GM23338 (cell line): ENCODE results near the gene AFF1. TPM values are rescaled to one million over a fixed set of nuclear protein-coding genes. Genes with fewer than 3 reads are reported as not detected.

Experiments used
- ATAC-seq: fragments of 200-7000 bp; cut with Tn5 transposase; 3 replicates; pipeline ENCODE4 v1.9.1; 2020
- DNase-seq: peaks from one replicate; pipeline ENCODE4 v3.0.0-alpha.2; 2015; ENCODE audit warnings: low spot score
- H2AFZ ChIP-seq: fragments of 200-600 bp; sonication (generic); 2 replicates; pipeline ENCODE4 v1.8.0; 2016; ENCODE audit warnings: antibody characterized with exemption, mild to moderate bottlenecking, moderate library complexity
- H3F3A ChIP-seq: fragments of 200-600 bp; sonication (generic); replicated peaks from 2 replicates; pipeline ENCODE4 v1.8.0; 2017; ENCODE audit warnings: antibody characterized with exemption, mixed run types, low read depth
- H3K27ac ChIP-seq: fragments of 200-600 bp; sonication (generic); 2 replicates; pipeline ENCODE4 v1.6.1; 2016; ENCODE audit warnings: low read depth
- H3K27me3 ChIP-seq: fragments of 200-600 bp; sonication (generic); 2 replicates; pipeline ENCODE4 v1.8.0; 2016; ENCODE audit warnings: mild to moderate bottlenecking, mixed run types, moderate library complexity; ENCODE audit not compliant: insufficient read depth
- H3K36me3 ChIP-seq: fragments of 200-600 bp; sonication (generic); 2 replicates; pipeline ENCODE4 v1.8.0; 2016; ENCODE audit warnings: mild to moderate bottlenecking; ENCODE audit not compliant: insufficient read depth
- H3K4me1 ChIP-seq: fragments of 200-600 bp; sonication (generic); 2 replicates; pipeline ENCODE4 v1.8.0; 2016; ENCODE audit warnings: mild to moderate bottlenecking, moderate library complexity; ENCODE audit not compliant: insufficient read depth
- H3K4me2 ChIP-seq: fragments of 200-600 bp; sonication (generic); 2 replicates; pipeline ENCODE4 v1.7.1; 2017; ENCODE audit warnings: mixed run types
- H3K4me3 ChIP-seq: fragments of 200-600 bp; sonication (generic); 2 replicates; pipeline ENCODE4 v1.6.1; 2016; ENCODE audit warnings: mixed run types
- H3K79me2 ChIP-seq: fragments of 200-600 bp; sonication (generic); replicated peaks from 2 replicates; pipeline ENCODE4 v1.8.0; 2017; ENCODE audit warnings: mild to moderate bottlenecking; ENCODE audit not compliant: insufficient read depth
- H3K9me2 ChIP-seq: fragments of 200-600 bp; sonication (generic); 2 replicates; pipeline ENCODE4 v1.8.0; 2017; ENCODE audit not compliant: insufficient read depth
- H4K20me1 ChIP-seq: fragments of 200-600 bp; sonication (generic); replicated peaks from 2 replicates; pipeline ENCODE4 v1.8.0; 2017; ENCODE audit warnings: mild to moderate bottlenecking; ENCODE audit not compliant: insufficient read depth
- H3K27ac Mint-ChIP-seq: 2 replicates; pipeline ENCODE4 v1.8.0; 2020; ENCODE audit warnings: inconsistent platforms, mild to moderate bottlenecking, moderate library complexity, mixed read lengths
- H3K27me3 Mint-ChIP-seq: 3 replicates; pipeline ENCODE4 v1.8.0; 2022; ENCODE audit warnings: low read depth, mild to moderate bottlenecking, moderate library complexity, mixed read lengths, inconsistent platforms; ENCODE audit not compliant: insufficient read depth, poor library complexity
- H3K36me3 Mint-ChIP-seq: 3 replicates; pipeline ENCODE4 v1.8.0; 2021; ENCODE audit warnings: low read depth, mild to moderate bottlenecking, inconsistent platforms, moderate library complexity, mixed read lengths
- H3K4me1 Mint-ChIP-seq: 3 replicates; pipeline ENCODE4 v1.8.0; 2020; ENCODE audit warnings: mild to moderate bottlenecking, inconsistent platforms, mixed read lengths
- H3K4me3 Mint-ChIP-seq: 3 replicates; pipeline ENCODE4 v1.8.0; 2021; ENCODE audit warnings: moderate library complexity, mild to moderate bottlenecking, inconsistent platforms, mixed read lengths
- H3K9me3 Mint-ChIP-seq: 3 replicates; pipeline ENCODE4 v1.8.0; 2020; ENCODE audit warnings: moderate library complexity, mild to moderate bottlenecking, inconsistent platforms, mixed read lengths
- ETS1 ChIP-seq: IDR thresholded peaks from 2 replicates; pipeline ENCODE4 v1.6.1; 2016; ENCODE audit warnings: antibody characterized with exemption
- EZH2 ChIP-seq: fragments of 200-600 bp; sonication (generic); IDR thresholded peaks from one replicate; pipeline ENCODE4 v1.8.0; 2017; ENCODE audit warnings: antibody characterized with exemption, mild to moderate bottlenecking, low read depth; ENCODE audit not compliant: unreplicated experiment
- NANOG ChIP-seq: IDR thresholded peaks from 2 replicates; pipeline ENCODE4 v1.6.1; 2016; ENCODE audit warnings: antibody characterized with exemption, borderline replicate concordance
- POLR2AphosphoS5 ChIP-seq: IDR thresholded peaks from 2 replicates; pipeline ENCODE4 v1.6.1; 2016; ENCODE audit warnings: antibody characterized with exemption, low read depth
- ZNF331 ChIP-seq: fragments of 250-450 bp; sonication (Bioruptor Pico); IDR thresholded peaks from 2 replicates; pipeline ENCODE4 v1.5.0; 2020; ENCODE audit warnings: low read depth, mild to moderate bottlenecking, moderate library complexity
- ZNF462 ChIP-seq: fragments of 250-450 bp; sonication (Bioruptor Pico); IDR thresholded peaks from 2 replicates; pipeline ENCODE4 v1.5.0; 2020; ENCODE audit warnings: mild to moderate bottlenecking, moderate library complexity
- polyA plus RNA-seq: library from polyadenylated mRNA; unstranded; fragments of >200 nt; fragmentation: Nextera tagmentation; extraction: Ambion mirVana; gene quantifications from 2 replicates; pipeline ENCODE4 v1.2.1, GENCODE V29; 2016
- total RNA-seq: library from RNA; depleted of rRNA; stranded (reverse); fragments of >200 nt; shearing (Covaris generic); gene quantifications from 2 replicates; pipeline ENCODE4 v1.2.3, GENCODE V29; 2014

The AFF1 gene
- total and polyA plus RNA-seq, 2 experiments from 2014 or later: 42.6 to 67.2 TPM

- H3K79me2 ChIP-seq: peaks cover 97% of the 10 kb centered on the region
These were observed 7.4 kb downstream of the AFF1 start for GRCh38 chr4:86942185-86942666.

GRCh38 chr4:86944964-86945781, 10.4 kb downstream of the AFF1 start:
- no peak for DNase-seq
- Histone ChIP-seq H3K79me2 (peaks cover 74% of the 10 kb centered on the region), H3K4me2 (peak overlapping the region; percentile 58; the same call in 1 of the 2 replicates), H3K36me3 (no peaks in the 10 kb centered on the region), H3K4me1 (peaks cover 46% of the 10 kb centered on the region), H3K27ac (peak overlapping the region; percentile 30; the same call in 1 of the 2 replicates), H4K20me1 (peaks cover 4% of the 10 kb centered on the region; the same call in 1 of the 2 replicates), H3K27me3 (no peaks in the 10 kb centered on the region), H3K9me2 (no peaks in the 10 kb centered on the region), H3K4me3 (no peak overlapping the region), H2AFZ (no peak overlapping the region), H3F3A (peaks cover 4% of the 10 kb centered on the region; the same call in 1 of the 2 replicates)
- TF ChIP-seq POLR2AphosphoS5: no peak
- Mint-ChIP-seq H3K36me3 (peaks cover 12% of the 10 kb centered on the region; the same call in 2 of the 3 replicates), H3K9me3 (no peaks in the 10 kb centered on the region), H3K4me1 (peaks cover 58% of the 10 kb centered on the region), H3K4me3 (no peak overlapping the region), H3K27me3 (peaks cover 7% of the 10 kb centered on the region), H3K27ac (peak overlapping the region; percentile 36; the same call in 1 of the 2 replicates)
- no peak for ATAC-seq

More at GRCh38 chr4:86942185-86942666, 7.4 kb downstream of the AFF1 start:
- peaks cover 14% of the 10 kb centered on the region for H4K20me1 ChIP-seq
- ATAC-seq (no peak), DNase-seq (no peak)
- Mint-ChIP-seq H3K27me3 (peaks cover 7% of the 10 kb centered on the region), H3K36me3 (peaks cover 2% of the 10 kb centered on the region; the same call in 1 of the 3 replicates), H3K4me1 (peaks cover 57% of the 10 kb centered on the region), H3K27ac (no peak overlapping the region), H3K9me3 (no peaks in the 10 kb centered on the region), H3K4me3 (no peak overlapping the region)
- H3K4me1 ChIP-seq: peaks cover 60% of the 10 kb centered on the region
- no peak overlapping the region for H3K27ac ChIP-seq
- no peak overlapping the region for H2AFZ ChIP-seq
- H3K4me3 ChIP-seq: no peak overlapping the region
- no peaks in the 10 kb centered on the region for H3K36me3 ChIP-seq
- H3K4me2 ChIP-seq: no peak overlapping the region
- no peaks in the 10 kb centered on the region for H3K27me3 ChIP-seq
- H3K9me2 ChIP-seq: no peaks in the 10 kb centered on the region
- peaks cover 4% of the 10 kb centered on the region; the same call in 1 of the 2 replicates for H3F3A ChIP-seq
- TF ChIP-seq NANOG (no peak), ZNF331 (no peak), POLR2AphosphoS5 (no peak)

GRCh38 chr4:86946868-86947500, 12.2 kb downstream of the AFF1 start:
- H3K27ac Mint-ChIP-seq: peak overlapping the region; percentile 91
- peaks cover 7% of the 10 kb centered on the region for H3K27me3 Mint-ChIP-seq
- DNase-seq (no peak), ATAC-seq (no peak)
- Histone ChIP-seq H4K20me1 (no peaks in the 10 kb centered on the region), H2AFZ (no peak overlapping the region), H3F3A (0 out of 2 replicates have a peak, but pooled peaks cover 4% of the 10 kb centered on the region), H3K79me2 (peaks cover 62% of the 10 kb centered on the region), H3K9me2 (no peaks in the 10 kb centered on the region), H3K4me3 (peak overlapping the region; percentile 10), H3K4me2 (peak overlapping the region; percentile 56), H3K27me3 (no peaks in the 10 kb centered on the region), H3K36me3 (no peaks in the 10 kb centered on the region), H3K4me1 (peaks cover 58% of the 10 kb centered on the region), H3K27ac (peak overlapping the region; percentile 89)
- H3K9me3 Mint-ChIP-seq: no peaks in the 10 kb centered on the region
- H3K4me1 Mint-ChIP-seq: peaks cover 73% of the 10 kb centered on the region
- peak overlapping the region; percentile 38; the same call in 2 of the 3 replicates for H3K4me3 Mint-ChIP-seq
- H3K36me3 Mint-ChIP-seq: peaks cover 25% of the 10 kb centered on the region; the same call in 2 of the 3 replicates
- TF ChIP-seq ZNF331 (no peak), ZNF462 (CRISPR knock-in tag) (no peak), EZH2 (no peak), ETS1 (no peak)
